ENCODE measurements around the gene ZNF554. TPM values are rescaled to one million over a fixed set of nuclear protein-coding genes. Genes with fewer than 3 reads are reported as not detected.

Gene ZNF554
- total RNA-seq, 4 donors from 2014 or later, result 0.70 to 5.1 (median 4.0) TPM

DNA sequence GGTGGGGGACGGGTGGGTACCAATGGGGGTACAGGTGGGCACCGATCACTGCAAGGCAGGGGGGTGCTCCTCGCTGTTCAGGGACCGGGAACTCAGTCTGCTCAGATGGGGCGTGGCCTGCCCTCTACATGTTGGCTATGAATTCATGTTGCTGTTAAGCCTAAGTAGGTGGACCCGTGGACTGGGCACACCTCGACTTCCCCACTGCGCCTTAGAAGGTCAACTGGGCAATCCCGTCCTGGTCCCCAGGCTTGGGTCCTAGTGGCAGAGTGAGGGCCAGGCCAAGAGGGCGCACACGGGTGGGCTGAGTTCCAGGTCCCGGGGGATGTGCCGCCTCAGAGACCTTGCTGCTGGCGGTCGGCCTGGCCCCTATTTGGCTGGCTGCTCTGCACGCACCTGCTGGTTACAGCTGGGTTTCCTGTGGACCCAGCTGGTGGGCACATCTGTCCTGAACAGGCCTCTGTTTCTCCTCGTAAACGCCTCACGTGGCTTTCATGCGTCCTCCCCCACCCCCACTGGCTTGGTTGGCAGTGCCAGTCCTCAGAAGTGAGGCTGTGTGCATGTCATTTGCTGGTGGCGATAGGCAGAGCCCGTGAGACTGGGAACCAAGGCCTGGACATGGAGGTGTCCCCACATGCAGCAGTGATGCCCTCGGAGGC is 13.5 kb upstream of the ZNF554 start:
- 87 to 92% methylated on average over 12 to 14 of the region's 23 CpGs for WGBS, 2 donors
- DNase-seq, result no peak

DNA sequence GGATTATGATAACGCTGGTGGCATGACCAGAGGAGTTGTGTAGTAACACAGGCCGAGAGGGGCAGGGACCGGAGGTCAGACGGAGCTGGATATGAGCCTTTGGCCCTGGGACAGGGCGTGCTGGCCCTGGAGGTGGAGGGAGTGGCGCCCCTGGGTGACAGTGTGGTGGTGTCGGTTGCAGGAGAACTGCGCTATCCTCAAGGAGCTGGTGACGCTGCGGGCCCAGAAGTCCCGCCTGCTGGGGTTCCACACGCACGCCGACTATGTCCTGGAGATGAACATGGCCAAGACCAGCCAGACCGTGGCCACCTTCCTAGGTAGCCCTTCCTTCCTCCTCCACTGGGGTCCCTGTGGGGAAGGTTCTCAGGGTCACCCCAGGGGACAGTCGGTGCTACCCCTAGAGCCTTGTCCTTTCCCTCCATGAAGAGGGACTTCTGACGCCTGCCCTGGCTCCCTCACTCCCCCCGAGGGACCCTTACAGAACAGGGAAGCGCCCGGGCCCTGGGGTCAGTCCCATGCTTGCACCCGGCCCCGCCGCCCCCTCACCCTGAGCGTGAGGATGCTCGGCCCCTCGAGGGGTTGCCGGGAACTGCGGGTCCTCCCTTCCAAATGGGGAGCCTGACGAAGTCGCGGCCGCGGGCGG is 12.8 kb upstream of the ZNF554 start:
- TF ChIP-seq, protein P1, sequence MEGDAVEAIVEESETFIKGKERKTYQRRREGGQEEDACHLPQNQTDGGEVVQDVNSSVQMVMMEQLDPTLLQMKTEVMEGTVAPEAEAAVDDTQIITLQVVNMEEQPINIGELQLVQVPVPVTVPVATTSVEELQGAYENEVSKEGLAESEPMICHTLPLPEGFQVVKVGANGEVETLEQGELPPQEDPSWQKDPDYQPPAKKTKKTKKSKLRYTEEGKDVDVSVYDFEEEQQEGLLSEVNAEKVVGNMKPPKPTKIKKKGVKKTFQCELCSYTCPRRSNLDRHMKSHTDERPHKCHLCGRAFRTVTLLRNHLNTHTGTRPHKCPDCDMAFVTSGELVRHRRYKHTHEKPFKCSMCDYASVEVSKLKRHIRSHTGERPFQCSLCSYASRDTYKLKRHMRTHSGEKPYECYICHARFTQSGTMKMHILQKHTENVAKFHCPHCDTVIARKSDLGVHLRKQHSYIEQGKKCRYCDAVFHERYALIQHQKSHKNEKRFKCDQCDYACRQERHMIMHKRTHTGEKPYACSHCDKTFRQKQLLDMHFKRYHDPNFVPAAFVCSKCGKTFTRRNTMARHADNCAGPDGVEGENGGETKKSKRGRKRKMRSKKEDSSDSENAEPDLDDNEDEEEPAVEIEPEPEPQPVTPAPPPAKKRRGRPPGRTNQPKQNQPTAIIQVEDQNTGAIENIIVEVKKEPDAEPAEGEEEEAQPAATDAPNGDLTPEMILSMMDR (IDR thresholded peaks at IDR 0.05), result no peak
- TF ChIP-seq POLR2A (IDR thresholded peaks at IDR 0.05), result no peak
- H3K36me3 ChIP-seq, result peaks cover 23 to 96% (median 27%) of the 10 kb centered on the region in 3 donors
- no peaks in the 10 kb centered on the region for H3K4me1 ChIP-seq
- WGBS, 2 donors, result 91 to 96% methylated on average over 8 to 13 of the region's 34 CpGs
- H3K27me3 ChIP-seq, result no peaks in the 10 kb centered on the region
- no peaks in the 10 kb centered on the region for H3K9me3 ChIP-seq
- no peak overlapping the region for H3K27ac ChIP-seq
- intact Hi-C loops (cut with DNase I), result no loop called here
- DNase-seq, result no peak
- H3K4me3 ChIP-seq, result no peak overlapping the region

More for the DNA sequence above, 13.5 kb upstream of the ZNF554 start:
- Histone ChIP-seq H3K9me3 (no peaks in the 10 kb centered on the region), H3K36me3 (peaks cover 23 to 96% (median 27%) of the 10 kb centered on the region in 3 donors), H3K27ac (no peak overlapping the region), H3K27me3 (no peaks in the 10 kb centered on the region), H3K4me3 (no peak overlapping the region), H3K4me1 (no peaks in the 10 kb centered on the region)
- TF ChIP-seq, protein P1 (IDR thresholded peaks at IDR 0.05), result no peak
- intact Hi-C loops (cut with DNase I), result no loop called here

DNA sequence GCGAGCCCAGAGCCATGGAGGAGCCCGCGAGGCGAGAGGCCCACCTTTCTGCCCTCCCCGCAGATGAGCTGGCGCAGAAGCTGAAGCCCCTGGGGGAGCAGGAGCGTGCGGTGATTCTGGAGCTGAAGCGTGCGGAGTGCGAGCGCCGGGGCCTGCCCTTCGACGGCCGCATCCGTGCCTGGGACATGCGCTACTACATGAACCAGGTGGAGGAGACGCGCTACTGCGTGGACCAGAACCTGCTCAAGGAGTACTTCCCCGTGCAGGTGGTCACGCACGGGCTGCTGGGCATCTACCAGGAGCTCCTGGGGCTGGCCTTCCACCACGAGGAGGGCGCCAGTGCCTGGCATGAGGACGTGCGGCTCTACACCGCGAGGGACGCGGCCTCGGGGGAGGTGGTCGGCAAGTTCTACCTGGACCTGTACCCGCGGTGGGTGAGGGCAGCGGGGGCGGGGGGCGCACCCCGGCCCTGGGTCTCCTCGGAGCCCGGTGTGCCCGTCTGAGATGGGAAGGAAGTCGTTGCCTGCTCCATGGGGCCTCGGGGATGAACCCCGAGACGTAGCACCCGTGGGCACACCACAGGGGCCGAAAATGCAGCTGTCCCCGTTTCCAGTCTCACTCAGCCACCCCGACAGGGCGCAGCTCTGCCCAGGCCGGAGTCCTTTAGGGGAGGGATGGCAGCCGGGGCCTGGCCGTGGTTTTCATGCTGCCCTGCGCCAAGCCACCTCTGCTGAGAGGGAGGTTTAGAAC is 12.1 kb upstream of the ZNF554 start:
- Histone ChIP-seq H3K9me3 (no peaks in the 10 kb centered on the region), H3K4me1 (no peaks in the 10 kb centered on the region), H3K4me3 (no peak overlapping the region), H3K27me3 (no peaks in the 10 kb centered on the region), H3K36me3 (peaks cover 23 to 98% (median 27%) of the 10 kb centered on the region in 3 donors), H3K27ac (no peak overlapping the region)
- intact Hi-C loops (cut with DNase I), result no loop called here
- 93 to 100% methylated on average over 4 to 8 of the region's 56 CpGs for WGBS, 2 donors
- no peak for DNase-seq
- TF ChIP-seq POLR2A (IDR thresholded peaks at IDR 0.05), result no peak

DNA sequence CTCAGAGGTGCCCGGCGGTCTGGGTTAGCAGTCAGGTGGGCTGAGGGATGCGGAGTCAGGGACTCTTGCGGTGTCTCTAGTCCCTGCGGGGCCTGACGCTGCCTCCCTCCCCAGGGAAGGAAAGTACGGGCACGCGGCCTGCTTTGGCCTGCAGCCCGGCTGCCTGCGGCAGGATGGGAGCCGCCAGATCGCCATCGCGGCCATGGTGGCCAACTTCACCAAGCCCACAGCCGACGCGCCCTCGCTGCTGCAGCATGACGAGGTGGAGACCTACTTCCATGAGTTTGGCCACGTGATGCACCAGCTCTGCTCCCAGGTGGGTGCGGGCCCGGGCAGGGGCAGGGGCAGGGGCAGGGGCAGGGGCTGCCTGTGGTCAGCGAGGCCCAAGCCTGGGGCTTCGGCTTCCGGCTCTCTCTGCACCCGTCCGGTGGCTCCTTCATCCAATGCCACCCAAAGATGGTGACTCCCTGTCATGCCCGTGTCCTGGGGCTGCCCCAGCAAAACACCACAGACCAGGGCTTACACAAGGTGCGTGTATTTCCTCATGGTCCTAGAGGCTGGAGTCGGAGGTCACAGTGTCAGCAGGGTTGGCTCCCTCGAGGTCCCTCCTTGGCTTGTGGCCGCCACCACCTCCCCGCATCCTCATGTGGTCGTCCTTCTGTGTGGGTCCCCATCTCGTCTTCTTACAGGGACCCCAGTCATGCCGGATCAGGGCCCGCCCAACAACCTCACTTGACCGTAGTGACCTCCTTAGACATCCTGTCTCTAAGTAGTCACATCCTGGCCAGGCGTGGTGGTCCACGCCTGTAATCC is 11.3 kb upstream of the ZNF554 start:
- Histone ChIP-seq H3K4me3 (no peak overlapping the region), H3K27ac (no peak overlapping the region), H3K27me3 (no peaks in the 10 kb centered on the region), H3K36me3 (peaks cover 23 to 98% (median 27%) of the 10 kb centered on the region in 3 donors), H3K4me1 (no peaks in the 10 kb centered on the region), H3K9me3 (no peaks in the 10 kb centered on the region)
- intact Hi-C loops (cut with DNase I), result no loop called here
- WGBS, 2 donors, result 91 to 98% methylated on average over 9 to 20 of the region's 41 CpGs
- no peak for DNase-seq
- TF ChIP-seq, protein P1 (IDR thresholded peaks at IDR 0.05), result no peak
- no peak for TF ChIP-seq POLR2A (IDR thresholded peaks at IDR 0.05)

DNA sequence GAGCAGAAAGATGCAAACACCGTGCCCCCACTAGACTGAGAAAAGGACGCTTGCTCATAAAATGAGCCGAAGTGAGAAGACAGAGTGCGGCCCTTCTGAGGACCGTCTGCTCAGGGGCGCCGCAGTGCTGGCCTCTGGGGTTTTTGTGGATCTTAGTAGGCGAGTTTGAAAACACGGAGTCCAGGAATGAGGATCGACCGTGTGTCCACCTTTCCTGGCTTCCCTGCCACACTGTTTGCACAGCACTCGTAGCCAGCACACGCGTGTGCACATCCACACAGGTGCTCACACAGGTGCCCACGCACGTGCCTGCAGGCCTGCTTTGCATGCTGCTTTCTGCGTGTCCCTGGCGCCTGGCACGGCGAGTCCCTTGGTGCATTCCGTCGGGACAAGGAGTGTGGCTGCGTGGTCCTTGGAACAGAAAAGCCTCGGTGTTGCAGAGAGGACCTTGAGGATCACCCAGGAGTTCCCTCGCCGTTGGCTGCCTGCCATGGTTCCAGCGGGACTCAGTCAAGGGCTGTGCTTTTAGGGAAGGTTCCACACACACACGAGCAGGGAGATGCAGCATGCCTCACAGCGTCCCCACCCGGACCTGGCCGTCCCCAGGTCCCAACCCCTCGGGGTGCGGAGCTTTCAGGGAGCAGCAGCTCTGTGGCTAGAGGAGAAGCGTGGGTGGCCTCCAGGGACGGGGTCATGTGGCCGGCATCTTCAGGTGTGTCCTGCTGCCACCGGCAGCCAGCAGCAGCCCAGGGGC is 10.1 kb upstream of the ZNF554 start:
- intact Hi-C loops (cut with DNase I), result no loop called here
- Histone ChIP-seq H3K9me3 (no peaks in the 10 kb centered on the region), H3K36me3 (peaks cover 26 to 99% (median 27%) of the 10 kb centered on the region in 3 donors), H3K27me3 (no peaks in the 10 kb centered on the region), H3K4me1 (no peaks in the 10 kb centered on the region), H3K4me3 (no peak overlapping the region), H3K27ac (no peak overlapping the region)
- TF ChIP-seq, protein P1 (IDR thresholded peaks at IDR 0.05), result no peak
- no peak for TF ChIP-seq POLR2A (IDR thresholded peaks at IDR 0.05)
- no peak for DNase-seq
- WGBS, 2 donors, result 90 to 93% methylated on average over 8 to 14 of the region's 37 CpGs

All from esophagus squamous epithelium (tissue), 5 donors.